ENCODE results near the gene ABHD6.
"Not testable (repeated sequence)": the region's sequence is repeated elsewhere in the genome, so short reads cannot be mapped to it uniquely, and the experiment has no call there.

ABHD6 gene

GRCh38 chr3:58241306-58242044, 3.9 kb downstream of the ABHD6 start:
- Histone ChIP-seq H3K27me3 (ENCODE audit: control insufficient read depth in 2 of 2, insufficient read depth in 2 of 2, low read length in 2 of 2) (no peaks in the 10 kb centered on the region), H3K9me3 (ENCODE audit: control insufficient read depth in 2 of 2, low read length in 2 of 2) (no peaks in the 10 kb centered on the region), H3K27ac (ENCODE audit: low read depth in 2 of 2, low read length in 2 of 2) (no peak overlapping the region), H3K36me3 (ENCODE audit: control insufficient read depth in 2 of 2, insufficient read depth in 2 of 2, low read length in 2 of 2) (no peaks in the 10 kb centered on the region), H3K4me3 (ENCODE audit: low read length in 2 of 2) (no peak overlapping the region), H3K9ac (ENCODE audit: low read depth in 1 of 2, low read length in 2 of 2) (no peak overlapping the region), H3K4me1 (ENCODE audit: control insufficient read depth in 2 of 2, insufficient read depth in 2 of 2, low read length in 2 of 2) (peaks cover 13 to 21% of the 10 kb centered on the region in 2 donors)

- Histone ChIP-seq H3K36me3 (ENCODE audit: control insufficient read depth in 2 of 2, insufficient read depth in 2 of 2, low read length in 2 of 2) (no peaks in the 10 kb centered on the region), H3K4me3 (ENCODE audit: low read length in 2 of 2) (no peak overlapping the region), H3K9me3 (ENCODE audit: control insufficient read depth in 2 of 2, low read length in 2 of 2) (no peaks in the 10 kb centered on the region), H3K27ac (ENCODE audit: low read depth in 2 of 2, low read length in 2 of 2) (no peak overlapping the region), H3K9ac (ENCODE audit: low read depth in 1 of 2, low read length in 2 of 2) (no peak overlapping the region), H3K27me3 (ENCODE audit: control insufficient read depth in 2 of 2, insufficient read depth in 2 of 2, low read length in 2 of 2) (no peaks in the 10 kb centered on the region), H3K4me1 (ENCODE audit: control insufficient read depth in 2 of 2, insufficient read depth in 2 of 2, low read length in 2 of 2) (peaks cover 6 to 17% of the 10 kb centered on the region in 2 donors)
Measured at GRCh38 chr3:58242340-58242739, 4.7 kb downstream of the ABHD6 start.

DNA sequence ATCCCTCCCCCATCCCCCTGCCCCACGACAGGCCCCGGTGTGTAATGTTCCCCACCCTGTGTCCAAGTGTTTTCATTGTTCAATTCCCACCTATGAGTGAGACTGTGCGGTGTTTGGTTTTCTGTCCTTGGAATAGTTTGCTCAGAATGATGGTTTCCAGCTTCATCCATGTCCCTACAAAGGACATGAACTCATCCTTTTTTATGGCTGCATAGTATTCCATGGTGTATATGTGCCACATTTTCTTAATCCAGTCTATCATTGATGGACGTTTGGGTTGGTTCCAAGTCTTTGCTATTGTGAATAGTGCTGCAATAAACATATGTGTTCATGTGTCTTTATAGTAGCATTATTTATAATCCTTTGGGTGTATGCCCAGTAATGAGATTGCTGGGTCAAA, 5.3 kb downstream of the ABHD6 start:
- H3K9me3 ChIP-seq (ENCODE audit: control insufficient read depth in 2 of 2, low read length in 2 of 2); H3K27ac ChIP-seq (ENCODE audit: low read depth in 2 of 2, low read length in 2 of 2); H3K9ac ChIP-seq (ENCODE audit: low read depth in 1 of 2, low read length in 2 of 2); H3K27me3 ChIP-seq (ENCODE audit: control insufficient read depth in 2 of 2, insufficient read depth in 2 of 2, low read length in 2 of 2); H3K4me3 ChIP-seq (ENCODE audit: low read length in 2 of 2); H3K36me3 ChIP-seq (ENCODE audit: control insufficient read depth in 2 of 2, insufficient read depth in 2 of 2, low read length in 2 of 2): not testable (repeated sequence)
- peaks cover 6 to 17% of the 10 kb centered on the region in 2 donors for H3K4me1 ChIP-seq (ENCODE audit: control insufficient read depth in 2 of 2, insufficient read depth in 2 of 2, low read length in 2 of 2)

DNA sequence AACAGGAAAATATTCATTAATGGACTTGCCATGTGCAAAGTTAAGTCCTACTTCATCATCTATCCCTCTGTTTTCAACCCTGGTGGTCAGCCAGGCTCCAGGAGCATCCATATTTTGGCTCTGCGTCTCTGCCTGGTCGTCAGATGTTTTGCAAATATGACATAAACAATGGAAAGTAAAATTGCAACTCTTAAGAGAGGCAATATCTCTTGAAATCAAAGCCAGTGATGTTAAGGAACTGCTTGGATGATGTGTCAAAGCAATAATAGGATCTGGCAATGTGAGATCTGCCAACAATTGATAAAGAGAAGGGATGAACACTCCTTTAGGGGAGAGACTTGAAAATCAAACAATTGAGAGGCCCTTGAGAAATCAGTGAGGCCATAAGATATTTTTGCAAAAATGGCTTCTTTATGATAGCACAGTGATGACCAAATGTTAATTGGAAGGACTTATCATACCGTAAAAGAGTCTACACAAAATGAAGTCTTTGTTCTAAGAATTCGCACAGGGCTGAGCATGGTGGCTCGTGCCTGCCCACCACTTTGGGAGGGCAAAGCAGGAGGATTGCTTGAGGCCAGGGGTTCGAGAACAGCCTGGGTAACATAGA, 6.5 kb downstream of the ABHD6 start:
- H3K4me3 ChIP-seq (ENCODE audit: low read length in 2 of 2) = no peak overlapping the region
- H3K27me3 ChIP-seq (ENCODE audit: control insufficient read depth in 2 of 2, insufficient read depth in 2 of 2, low read length in 2 of 2) = no peaks in the 10 kb centered on the region
- H3K9ac ChIP-seq (ENCODE audit: low read depth in 1 of 2, low read length in 2 of 2) = peak overlapping the region in 1 of 2 donors; percentile 17
- no peak overlapping the region for H3K27ac ChIP-seq (ENCODE audit: low read depth in 2 of 2, low read length in 2 of 2)
- H3K36me3 ChIP-seq (ENCODE audit: control insufficient read depth in 2 of 2, insufficient read depth in 2 of 2, low read length in 2 of 2) = no peaks in the 10 kb centered on the region
- no peaks in the 10 kb centered on the region for H3K9me3 ChIP-seq (ENCODE audit: control insufficient read depth in 2 of 2, low read length in 2 of 2)
- H3K4me1 ChIP-seq (ENCODE audit: control insufficient read depth in 2 of 2, insufficient read depth in 2 of 2, low read length in 2 of 2) = peaks cover 0 to 10% of the 10 kb centered on the region in 2 donors

DNA sequence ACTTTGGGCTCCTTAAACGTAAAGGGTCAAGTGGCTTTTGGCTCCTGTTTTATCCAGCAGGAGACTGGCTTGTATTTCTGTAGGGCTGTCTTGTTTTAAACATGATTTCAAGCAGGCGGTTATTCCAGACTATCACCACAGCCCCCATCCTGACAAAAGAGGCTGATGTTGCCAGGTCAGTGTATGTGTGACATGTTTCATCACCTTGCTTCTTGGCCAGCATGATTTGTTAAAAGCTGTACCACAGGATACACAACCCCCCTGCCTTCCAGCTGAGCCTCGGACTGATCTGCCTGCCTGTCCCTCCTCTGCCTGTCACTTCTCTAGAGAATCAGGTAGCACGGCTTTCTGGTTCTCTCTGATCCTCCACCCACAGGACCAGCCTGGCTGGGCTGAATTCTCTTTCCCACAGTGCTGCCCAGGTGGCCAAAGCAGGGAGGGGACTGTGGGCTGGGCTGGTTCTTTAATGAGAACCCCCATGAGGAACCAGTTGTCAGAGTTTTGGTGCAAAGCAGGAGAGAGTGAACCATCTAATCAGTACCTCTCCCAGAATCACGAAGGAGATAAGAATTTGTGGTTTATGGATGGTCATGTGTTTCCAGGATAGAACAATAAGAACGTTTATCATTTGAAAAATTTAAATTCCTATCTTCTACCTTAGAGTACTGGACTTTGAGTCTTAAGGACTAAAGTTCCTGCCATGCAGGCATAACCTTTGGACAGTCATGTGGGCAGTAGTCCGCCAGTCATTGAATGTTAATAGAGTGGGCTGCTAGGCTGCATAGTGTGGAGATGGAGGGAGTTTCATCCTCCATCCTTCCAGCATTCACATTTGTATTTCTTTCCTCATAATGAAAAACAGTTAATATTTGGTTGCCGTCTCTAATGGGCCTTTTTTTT, 8.8 kb downstream of the ABHD6 start:
- H3K9ac ChIP-seq (ENCODE audit: low read depth in 1 of 2, low read length in 2 of 2) = no peak overlapping the region
- H3K36me3 ChIP-seq (ENCODE audit: control insufficient read depth in 2 of 2, insufficient read depth in 2 of 2, low read length in 2 of 2) = no peaks in the 10 kb centered on the region
- no peaks in the 10 kb centered on the region for H3K27me3 ChIP-seq (ENCODE audit: control insufficient read depth in 2 of 2, insufficient read depth in 2 of 2, low read length in 2 of 2)
- no peaks in the 10 kb centered on the region for H3K9me3 ChIP-seq (ENCODE audit: control insufficient read depth in 2 of 2, low read length in 2 of 2)
- peaks cover 6 to 27% of the 10 kb centered on the region in 2 donors for H3K4me1 ChIP-seq (ENCODE audit: control insufficient read depth in 2 of 2, insufficient read depth in 2 of 2, low read length in 2 of 2)
- H3K4me3 ChIP-seq (ENCODE audit: low read length in 2 of 2) = no peak overlapping the region
- no peak overlapping the region for H3K27ac ChIP-seq (ENCODE audit: low read depth in 2 of 2, low read length in 2 of 2)

GRCh38 chr3:58249358-58250092, 11.9 kb downstream of the ABHD6 start:
- peaks cover 6 to 34% of the 10 kb centered on the region in 2 donors for H3K4me1 ChIP-seq (ENCODE audit: control insufficient read depth in 2 of 2, insufficient read depth in 2 of 2, low read length in 2 of 2)
- no peaks in the 10 kb centered on the region for H3K36me3 ChIP-seq (ENCODE audit: control insufficient read depth in 2 of 2, insufficient read depth in 2 of 2, low read length in 2 of 2)
- H3K27ac ChIP-seq (ENCODE audit: low read depth in 2 of 2, low read length in 2 of 2) = peak overlapping the region; percentile 80 to 86
- H3K9ac ChIP-seq (ENCODE audit: low read depth in 1 of 2, low read length in 2 of 2) = peak overlapping the region in 1 of 2 donors; percentile 62
- H3K9me3 ChIP-seq (ENCODE audit: control insufficient read depth in 2 of 2, low read length in 2 of 2) = no peaks in the 10 kb centered on the region
- peak overlapping the region; percentile 57 to 62 for H3K4me3 ChIP-seq (ENCODE audit: low read length in 2 of 2)
- H3K27me3 ChIP-seq (ENCODE audit: control insufficient read depth in 2 of 2, insufficient read depth in 2 of 2, low read length in 2 of 2) = no peaks in the 10 kb centered on the region

GRCh38 chr3:58250093-58250707, 12.6 kb downstream of the ABHD6 start:
- no peaks in the 10 kb centered on the region for H3K36me3 ChIP-seq (ENCODE audit: control insufficient read depth in 2 of 2, insufficient read depth in 2 of 2, low read length in 2 of 2)
- H3K9me3 ChIP-seq (ENCODE audit: control insufficient read depth in 2 of 2, low read length in 2 of 2) = no peaks in the 10 kb centered on the region
- peaks cover 6 to 34% of the 10 kb centered on the region in 2 donors for H3K4me1 ChIP-seq (ENCODE audit: control insufficient read depth in 2 of 2, insufficient read depth in 2 of 2, low read length in 2 of 2)
- H3K27ac ChIP-seq (ENCODE audit: low read depth in 2 of 2, low read length in 2 of 2) = peak overlapping the region; percentile 80 to 86
- peak overlapping the region; percentile 27 to 62 for H3K9ac ChIP-seq (ENCODE audit: low read depth in 1 of 2, low read length in 2 of 2)
- H3K4me3 ChIP-seq (ENCODE audit: low read length in 2 of 2) = peak overlapping the region; percentile 57 to 58
- H3K27me3 ChIP-seq (ENCODE audit: control insufficient read depth in 2 of 2, insufficient read depth in 2 of 2, low read length in 2 of 2) = no peaks in the 10 kb centered on the region

GRCh38 chr3:58251631-58252035, 14.0 kb downstream of the ABHD6 start:
- Histone ChIP-seq H3K36me3 (ENCODE audit: control insufficient read depth in 2 of 2, insufficient read depth in 2 of 2, low read length in 2 of 2) (peaks cover 0 to 3% of the 10 kb centered on the region in 2 donors), H3K9ac (ENCODE audit: low read depth in 1 of 2, low read length in 2 of 2) (no peak overlapping the region), H3K4me3 (ENCODE audit: low read length in 2 of 2) (no peak overlapping the region), H3K4me1 (ENCODE audit: control insufficient read depth in 2 of 2, insufficient read depth in 2 of 2, low read length in 2 of 2) (peaks cover 6 to 30% of the 10 kb centered on the region in 2 donors), H3K9me3 (ENCODE audit: control insufficient read depth in 2 of 2, low read length in 2 of 2) (no peaks in the 10 kb centered on the region), H3K27ac (ENCODE audit: low read depth in 2 of 2, low read length in 2 of 2) (no peak overlapping the region), H3K27me3 (ENCODE audit: control insufficient read depth in 2 of 2, insufficient read depth in 2 of 2, low read length in 2 of 2) (no peaks in the 10 kb centered on the region)

GRCh38 chr3:58254144-58254543, 16.6 kb downstream of the ABHD6 start:
- peaks cover 3 to 7% of the 10 kb centered on the region in 2 donors for H3K36me3 ChIP-seq (ENCODE audit: control insufficient read depth in 2 of 2, insufficient read depth in 2 of 2, low read length in 2 of 2)
- no peak overlapping the region for H3K9ac ChIP-seq (ENCODE audit: low read depth in 1 of 2, low read length in 2 of 2)
- no peaks in the 10 kb centered on the region for H3K27me3 ChIP-seq (ENCODE audit: control insufficient read depth in 2 of 2, insufficient read depth in 2 of 2, low read length in 2 of 2)
- peaks cover 6 to 30% of the 10 kb centered on the region in 2 donors for H3K4me1 ChIP-seq (ENCODE audit: control insufficient read depth in 2 of 2, insufficient read depth in 2 of 2, low read length in 2 of 2)
- peak overlapping the region in 1 of 2 donors; percentile 20 for H3K27ac ChIP-seq (ENCODE audit: low read depth in 2 of 2, low read length in 2 of 2)
- no peaks in the 10 kb centered on the region for H3K9me3 ChIP-seq (ENCODE audit: control insufficient read depth in 2 of 2, low read length in 2 of 2)
- H3K4me3 ChIP-seq (ENCODE audit: low read length in 2 of 2) = no peak overlapping the region

Measured in mucosa of rectum (tissue), 2 donors.